NCI-H146 treated with DMSO at 0.1 percent for 48 hours (cell line): ENCODE data around the gene RBM38.
A peak's percentile ranks its signal among the peaks of the same experiment; 100 is the strongest.
"Not testable (repeated sequence)": the region's sequence is repeated elsewhere in the genome, so short reads cannot be mapped to it uniquely, and the experiment has no call there.

ENCODE experiments used
- DNase-seq: peaks from one replicate; lab custom pipeline; 2025; ENCODE audit not compliant: unreplicated experiment; lab: John Stamatoyannopoulos, UW

RBM38 gene

GRCh38 chr20:57390604-57391438 is at the start of gene RBM38:
TSS of gene RBM38 (plus strand) at chr20:57391396. CDS start at chr20:57391582, 186 bp downstream.
- no peak for DNase-seq

GRCh38 chr20:57341663-57342062 is 49.5 kb upstream of the RBM38 start:
- no peak for DNase-seq

- DNase-seq, result no peak
These were observed 48.4 kb upstream of the RBM38 start for GRCh38 chr20:57342829-57343228.

GRCh38 chr20:57346477-57346876 is 44.7 kb upstream of the RBM38 start:
- DNase-seq, result peak; percentile 45

DNA sequence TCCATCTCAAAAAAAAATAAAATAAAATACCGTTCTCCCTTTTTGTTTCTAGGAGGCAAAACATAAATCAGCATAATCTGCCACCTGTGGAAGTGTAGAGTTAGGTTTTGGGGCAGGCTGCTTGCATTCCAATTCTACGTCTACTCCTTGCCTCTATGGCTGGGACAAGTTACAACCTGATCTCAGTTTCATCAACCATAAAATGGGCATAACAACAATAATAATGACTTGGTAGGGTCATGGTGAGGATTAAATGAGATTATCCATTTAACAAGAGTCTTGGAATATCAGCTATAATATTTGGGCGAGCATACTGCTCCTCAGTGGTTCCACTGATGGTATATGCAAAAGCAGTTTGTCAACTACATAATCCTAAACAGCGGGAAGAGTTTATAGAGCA is 43.8 kb upstream of the RBM38 start:
- no peak for DNase-seq

DNA sequence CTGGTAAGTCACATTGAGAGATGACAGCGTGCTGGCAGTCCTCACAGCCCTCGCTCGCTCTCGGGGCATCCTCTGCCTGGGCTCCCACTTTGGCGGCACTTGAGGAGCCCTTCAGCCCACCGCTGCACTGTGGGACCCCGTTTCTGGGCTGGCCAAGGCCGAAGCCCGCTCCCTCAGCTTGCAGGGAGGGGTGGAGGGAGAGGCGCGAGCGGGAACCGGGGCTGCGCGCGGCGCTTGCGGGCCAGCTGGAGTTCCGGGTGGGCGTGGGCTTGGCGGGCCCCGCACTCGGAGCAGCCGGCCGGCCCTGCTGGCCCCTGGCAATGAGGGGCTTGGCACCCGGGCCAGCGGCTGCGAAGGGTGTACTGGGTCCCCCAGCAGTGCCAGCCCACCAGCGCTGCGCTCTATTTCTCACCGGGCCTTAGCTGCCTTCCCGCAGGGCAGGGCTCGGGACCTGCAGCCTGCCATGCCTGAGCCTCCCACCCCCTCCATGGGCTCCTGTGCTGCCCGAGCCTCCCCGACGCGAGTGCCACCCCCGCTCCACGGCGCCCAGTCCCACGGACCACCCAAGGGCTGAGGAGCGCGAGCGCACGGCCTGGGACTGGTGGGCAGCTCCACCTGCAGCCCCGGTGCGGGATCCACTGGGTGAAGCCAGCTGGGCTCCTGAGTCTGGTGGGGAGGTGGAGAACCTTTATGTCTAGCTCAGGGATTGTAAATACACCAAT is 42.8 kb upstream of the RBM38 start:
- DNase-seq, result not testable (repeated sequence)

DNA sequence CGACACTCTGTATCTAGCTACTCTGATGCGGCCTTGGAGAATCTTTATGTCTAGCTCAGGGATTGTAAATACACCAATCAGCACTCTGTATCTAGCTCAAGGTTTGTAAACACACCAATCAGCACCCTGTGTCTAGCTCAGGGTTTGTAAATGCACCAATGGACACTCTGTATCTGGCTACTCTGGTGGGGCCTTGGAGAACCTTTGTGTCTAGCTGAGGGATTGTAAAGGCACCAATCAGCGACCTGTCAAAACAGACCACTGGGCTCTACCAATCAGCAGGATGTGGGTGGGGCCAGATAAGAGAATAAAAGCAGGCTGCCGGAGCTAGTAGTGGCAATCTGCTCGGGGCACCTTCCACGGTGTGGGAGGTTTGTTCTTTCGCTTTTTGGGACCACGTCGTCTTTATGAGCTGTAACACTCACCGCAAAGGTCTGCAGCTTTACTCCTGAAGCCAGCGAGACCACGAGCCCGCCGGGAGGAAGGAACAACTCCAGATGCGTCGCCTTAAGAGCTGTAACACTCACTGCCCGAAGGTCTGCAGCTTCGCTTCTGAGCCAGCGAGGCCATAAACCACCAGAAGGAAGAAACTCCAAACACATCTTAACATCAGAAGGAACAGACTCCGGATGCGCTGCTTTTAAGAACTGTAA is 42.1 kb upstream of the RBM38 start:
- not testable (repeated sequence) for DNase-seq

DNA sequence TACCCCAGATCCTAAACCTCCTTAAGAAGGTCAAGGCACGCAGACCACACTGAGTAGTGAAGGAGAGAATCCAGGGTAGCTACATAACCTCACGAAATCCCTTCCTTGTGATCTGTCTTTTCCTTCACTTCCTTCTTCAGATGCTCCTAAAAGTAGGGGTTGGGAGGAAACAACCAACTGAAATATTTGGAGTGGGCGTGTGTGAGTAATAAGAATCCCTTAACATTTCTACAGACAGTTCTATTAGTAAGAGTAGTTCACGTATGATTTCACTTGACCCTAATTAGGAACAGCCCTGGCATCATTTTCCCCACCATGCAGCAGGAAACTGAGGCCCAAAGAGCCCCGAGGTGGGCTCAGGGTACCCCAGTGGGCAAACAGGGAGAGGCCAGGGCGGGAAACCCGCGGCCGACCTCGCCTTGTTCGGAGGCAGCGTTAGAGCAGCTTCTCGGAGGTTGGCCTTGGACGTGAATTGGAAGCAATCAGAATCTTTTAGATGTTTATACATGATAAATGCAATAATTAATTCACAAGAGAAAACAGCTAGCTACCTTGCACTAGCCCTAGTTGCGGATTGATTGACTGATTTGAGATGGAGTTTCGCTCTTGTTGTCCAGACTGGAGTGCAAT is 41.0 kb upstream of the RBM38 start:
- DNase-seq, result no peak

GRCh38 chr20:57350726-57351041 is 40.5 kb upstream of the RBM38 start:
- not testable (repeated sequence) for DNase-seq

DNA sequence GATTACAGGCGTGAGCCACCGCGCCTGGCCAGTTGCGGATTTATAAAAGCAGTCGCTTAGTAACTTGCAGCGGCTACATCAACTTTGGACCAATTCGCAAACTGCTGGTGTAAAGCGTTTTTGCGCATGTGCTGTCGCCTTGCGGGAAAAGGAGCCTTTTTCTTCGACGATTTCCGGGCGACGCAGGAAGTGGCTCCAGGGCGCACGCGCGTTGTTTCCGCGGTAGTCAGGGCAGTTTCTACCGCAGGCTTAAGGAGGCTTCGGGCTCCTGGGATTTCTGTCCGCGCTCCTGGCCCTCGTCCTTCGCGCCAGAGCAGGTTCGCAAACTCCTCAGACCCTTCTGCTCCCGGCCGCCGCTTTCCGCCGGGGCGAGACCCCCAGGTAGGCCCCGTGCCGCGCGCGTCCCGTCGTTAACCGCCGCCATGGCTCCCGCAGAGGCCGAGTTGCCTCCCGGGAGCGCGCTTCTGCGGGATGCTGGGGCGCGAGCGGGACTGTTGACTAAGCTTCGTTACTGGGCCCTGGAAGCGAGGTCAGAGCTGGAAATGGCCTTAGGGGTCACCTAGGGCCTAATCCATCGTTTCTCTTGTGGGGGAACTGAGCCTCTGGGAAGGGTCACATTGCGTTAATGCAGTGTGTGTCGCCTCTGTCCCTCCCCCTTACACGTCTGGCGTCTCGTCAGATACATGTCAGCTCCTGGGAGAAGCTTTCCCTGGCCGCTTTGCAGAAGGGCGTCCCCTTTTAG is 40.0 kb upstream of the RBM38 start, which contains the start of gene RAE1:
TSS of gene RAE1 (plus strand) at position 214 of the 742 bp plus-strand sequence. CDS start 2,784 bp downstream, outside the sequence.
- DNase-seq, result peak; percentile 88

GRCh38 chr20:57352305-57352704 is 38.9 kb upstream of the RBM38 start:
- DNase-seq, result no peak

DNA sequence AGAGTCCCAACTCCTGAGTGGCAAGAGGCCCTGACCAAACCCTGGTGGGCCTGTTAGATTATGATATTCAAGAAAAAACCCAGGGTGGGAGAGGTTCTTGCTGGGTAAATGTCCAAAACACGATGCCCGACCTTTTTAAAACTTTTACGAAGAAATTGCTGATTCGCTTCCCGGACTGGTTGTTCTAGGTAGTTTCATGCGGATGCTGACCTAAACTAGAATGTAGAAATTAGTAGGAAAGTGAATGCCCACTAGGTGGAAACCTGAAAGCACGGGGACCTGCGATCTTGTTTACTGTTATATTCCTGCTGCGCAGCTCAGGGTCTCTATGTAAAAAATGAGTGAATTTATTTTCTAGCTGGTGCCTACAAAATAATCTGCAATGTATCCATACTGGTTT is 37.8 kb upstream of the RBM38 start:
- DNase-seq, result no peak

DNA sequence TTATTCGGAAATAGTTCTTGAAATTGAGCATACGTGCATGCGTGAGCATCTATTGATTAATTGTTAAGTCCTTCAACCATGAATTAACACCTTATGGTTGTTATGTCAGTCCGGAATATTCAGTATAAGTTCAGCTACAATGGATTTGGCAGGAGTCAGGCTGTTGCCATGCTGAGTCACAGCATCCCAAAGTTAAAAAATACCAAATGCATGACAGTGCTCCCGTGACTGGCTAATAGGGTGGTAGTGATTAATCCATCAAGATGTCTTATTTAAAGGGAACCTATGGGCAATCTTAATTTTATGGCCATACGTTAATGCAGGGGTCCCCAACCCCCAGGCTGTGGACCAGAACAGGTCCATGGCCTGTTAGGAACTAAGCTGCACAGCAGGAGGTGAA is 29.7 kb upstream of the RBM38 start:
- no peak for DNase-seq

GRCh38 chr20:57364451-57364850 is 26.7 kb upstream of the RBM38 start:
- no peak for DNase-seq

- no peak for DNase-seq
These were observed 21.6 kb upstream of the RBM38 start for GRCh38 chr20:57369596-57369995.

DNA sequence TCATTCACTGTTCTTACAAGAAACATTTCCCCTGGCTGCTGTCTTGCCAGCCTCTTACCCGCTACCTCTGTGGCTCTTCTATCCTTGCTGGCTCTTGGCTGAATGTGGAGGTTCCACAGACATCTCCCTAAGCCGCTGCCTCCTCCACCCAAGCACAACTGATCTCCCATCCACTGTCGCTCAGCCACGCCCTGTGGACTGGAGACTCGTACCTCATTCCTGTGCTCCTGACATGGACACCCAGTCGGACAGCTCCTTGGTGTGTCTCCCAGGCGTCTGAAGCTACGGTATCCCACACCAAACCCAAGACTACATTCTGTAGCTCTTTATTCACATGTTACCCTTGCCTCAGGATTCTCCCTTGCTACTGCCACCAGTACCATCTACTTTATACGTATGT is 20.9 kb upstream of the RBM38 start:
- DNase-seq, result no peak

- DNase-seq, result no peak
These were observed 19.8 kb upstream of the RBM38 start for GRCh38 chr20:57371363-57371762.

GRCh38 chr20:57372157-57372556 is 19.0 kb upstream of the RBM38 start:
- no peak for DNase-seq

DNA sequence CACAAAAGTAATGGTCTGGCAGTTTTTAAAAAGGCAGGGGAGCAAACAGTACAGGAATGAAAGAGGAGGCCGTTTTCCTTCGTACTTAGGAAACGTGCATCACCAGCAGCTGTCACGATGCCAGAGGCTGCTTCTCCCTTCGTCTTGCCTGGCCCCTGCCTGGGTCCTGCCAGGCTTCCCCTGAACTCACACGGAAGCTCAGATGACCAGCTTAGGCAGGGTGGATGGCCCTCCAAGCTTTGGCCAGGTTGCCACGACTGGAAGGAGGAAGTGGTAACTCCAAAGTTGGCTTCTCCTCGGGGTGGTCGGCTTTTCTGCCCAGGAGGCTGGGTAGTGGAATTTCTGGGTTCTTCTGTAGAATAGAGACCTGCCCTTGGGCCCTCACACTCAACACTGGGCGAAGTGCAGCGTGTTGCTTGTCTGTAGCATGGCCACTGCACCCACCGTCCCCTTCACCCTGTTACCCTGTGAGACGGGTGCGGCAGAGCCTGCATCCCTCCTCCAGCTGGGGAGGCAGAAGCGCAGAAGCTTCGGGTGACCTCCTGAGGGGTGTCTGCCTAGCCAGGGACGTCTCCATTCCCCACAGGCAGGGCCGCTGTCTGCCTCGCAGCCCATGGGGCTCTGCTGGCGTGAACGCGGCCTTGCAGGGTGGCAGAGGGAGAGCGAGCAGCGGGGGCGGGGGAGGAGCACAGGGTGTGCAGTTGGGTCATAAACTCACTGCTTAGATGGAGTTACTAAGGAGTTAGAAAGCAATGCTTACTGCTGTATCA is 18.4 kb upstream of the RBM38 start:
- no peak for DNase-seq

DNA sequence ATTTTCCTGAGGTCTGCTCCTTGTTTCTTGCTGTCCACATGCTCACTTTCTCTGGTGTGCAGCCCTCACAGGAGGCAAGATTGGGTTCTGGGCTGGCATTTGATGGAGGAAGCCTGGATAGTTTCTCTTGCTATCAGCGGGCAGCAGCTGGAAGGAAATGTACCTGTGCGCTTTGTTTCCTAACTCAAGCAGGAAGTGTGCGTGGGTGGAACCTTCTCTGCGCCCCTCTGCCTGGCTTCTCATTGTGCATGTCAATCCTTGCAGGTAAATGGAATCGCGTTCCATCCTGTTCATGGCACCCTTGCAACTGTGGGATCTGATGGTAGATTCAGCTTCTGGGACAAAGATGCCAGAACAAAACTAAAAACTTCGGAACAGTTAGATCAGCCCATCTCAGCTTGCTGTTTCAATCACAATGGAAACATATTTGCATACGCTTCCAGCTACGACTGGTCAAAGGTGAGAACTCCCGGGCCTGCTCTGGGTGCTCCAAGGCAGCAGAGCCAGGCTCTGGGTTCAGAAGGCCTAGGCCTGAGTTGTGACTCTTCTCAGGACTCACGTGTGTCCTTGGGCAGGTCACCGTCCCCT is 16.8 kb upstream of the RBM38 start:
- no peak for DNase-seq
